Measurements from ENCODE around the gene MATN4.

Gene MATN4

GRCh38 chr20:45254383-45255262 lies 53.5 kb downstream of the MATN4 start, which contains the start of gene SLPI:
SLPI (minus strand) TSS chr20:45254564; CDS start chr20:45254543, 21 bp downstream.
- Histone ChIP-seq H3K4me1 (ENCODE audit: control insufficient read depth in 2 of 2, insufficient read depth in 1 of 2, low read depth in 1 of 2, low read length in 2 of 2) (peaks cover 12 to 17% of the 10 kb centered on the region in 2 donors), H3K9me3 (replicated peaks in 1 of 2; ENCODE audit: control insufficient read depth in 2 of 2, insufficient read depth in 1 of 2, low read depth in 1 of 2, low read length in 2 of 2) (no peaks in the 10 kb centered on the region), H4K8ac (ENCODE audit: low read depth, low read length) (no peak within 1 kb of the TSS), H3K79me1 (ENCODE audit: low read depth, low read length) (no peaks in the 10 kb centered on the region), H4K91ac (ENCODE audit: low read depth, low read length, poor library complexity) (no peak within 1 kb of the TSS), H2BK15ac (ENCODE audit: low read length) (no peak within 1 kb of the TSS), H3K18ac (ENCODE audit: low read length) (peak within 1 kb of the TSS; percentile 0), H2AFZ (ENCODE audit: low read length) (no peak within 1 kb of the TSS), H2AK5ac (ENCODE audit: low read depth, low read length) (no peak within 1 kb of the TSS), H2BK12ac (ENCODE audit: low read length) (no peak within 1 kb of the TSS), H3K4me2 (ENCODE audit: insufficient read depth, low read length, poor library complexity, severe bottlenecking) (no peak within 1 kb of the TSS), H3K27me3 (ENCODE audit: control insufficient read depth in 3 of 3, insufficient read depth in 3 of 3, low read depth in 1 of 3, low read length in 3 of 3) (peaks cover 0 to 18% (median 0%) of the 10 kb centered on the region in 3 experiments), H3K4me3 (ENCODE audit: low read length in 2 of 2) (no peak within 1 kb of the TSS), H3K27ac (replicated peaks; ENCODE audit: low read length) (no peak within 1 kb of the TSS), H3K23ac (ENCODE audit: low read depth, low read length, poor library complexity) (no peak within 1 kb of the TSS), H3K4ac (ENCODE audit: low read length) (no peak within 1 kb of the TSS), H3K36me3 (replicated peaks in 1 of 2; ENCODE audit: control insufficient read depth in 2 of 2, insufficient read depth in 2 of 2, low read length in 2 of 2) (no peaks in the 10 kb centered on the region), H2BK120ac (ENCODE audit: low read depth, low read length) (no peak within 1 kb of the TSS), H3K9ac (ENCODE audit: low read depth, low read length, poor library complexity) (no peak within 1 kb of the TSS), H3K14ac (ENCODE audit: low read length) (no peak within 1 kb of the TSS), H2BK5ac (ENCODE audit: low read length) (no peak within 1 kb of the TSS)
- no CpG with 5 or more reads among the region's 7 CpGs for WGBS, 2 donors (ENCODE audit: extremely low coverage in 2 of 2, insufficient read length in 2 of 2, insufficient replicate concordance in 1 of 2)
- DNase-seq (ENCODE audit: low spot score): no peak

GRCh38 chr20:45253261-45253660 lies 54.8 kb downstream of the MATN4 start:
- H3K4me2 ChIP-seq (ENCODE audit: insufficient read depth, low read length, poor library complexity, severe bottlenecking): no peak overlapping the region
- no peak for DNase-seq (ENCODE audit: low spot score)
- H3K4me3 ChIP-seq (ENCODE audit: low read length in 2 of 2): no peak overlapping the region
- H3K9ac ChIP-seq (ENCODE audit: low read depth, low read length, poor library complexity): no peak overlapping the region
- no peak overlapping the region for H3K4ac ChIP-seq (ENCODE audit: low read length)
- no peak overlapping the region for H3K27ac ChIP-seq (replicated peaks; ENCODE audit: low read length)
- H3K14ac ChIP-seq (ENCODE audit: low read length): no peak overlapping the region
- no peak overlapping the region for H2BK15ac ChIP-seq (ENCODE audit: low read length)
- no peak overlapping the region for H3K18ac ChIP-seq (ENCODE audit: low read length)
- no peak overlapping the region for H2BK12ac ChIP-seq (ENCODE audit: low read length)
- H3K79me1 ChIP-seq (ENCODE audit: low read depth, low read length): no peaks in the 10 kb centered on the region
- H3K23ac ChIP-seq (ENCODE audit: low read depth, low read length, poor library complexity): no peak overlapping the region
- no peak overlapping the region for H2AFZ ChIP-seq (ENCODE audit: low read length)
- H2AK5ac ChIP-seq (ENCODE audit: low read depth, low read length): no peak overlapping the region
- no peak overlapping the region for H4K91ac ChIP-seq (ENCODE audit: low read depth, low read length, poor library complexity)
- H3K36me3 ChIP-seq (replicated peaks in 1 of 2; ENCODE audit: control insufficient read depth in 2 of 2, insufficient read depth in 2 of 2, low read length in 2 of 2): no peaks in the 10 kb centered on the region
- peaks cover 5 to 7% of the 10 kb centered on the region in 2 donors for H3K4me1 ChIP-seq (ENCODE audit: control insufficient read depth in 2 of 2, insufficient read depth in 1 of 2, low read depth in 1 of 2, low read length in 2 of 2)
- H2BK5ac ChIP-seq (ENCODE audit: low read length): no peak overlapping the region
- no CpG with 5 or more reads among the region's 4 CpGs for WGBS, 2 donors (ENCODE audit: extremely low coverage in 2 of 2, insufficient read length in 2 of 2, insufficient replicate concordance in 1 of 2)
- H3K27me3 ChIP-seq (ENCODE audit: control insufficient read depth in 3 of 3, insufficient read depth in 3 of 3, low read depth in 1 of 3, low read length in 3 of 3): peaks cover 0 to 28% (median 0%) of the 10 kb centered on the region in 3 experiments
- no peak overlapping the region for H4K8ac ChIP-seq (ENCODE audit: low read depth, low read length)
- no peak overlapping the region for H2BK120ac ChIP-seq (ENCODE audit: low read depth, low read length)
- H3K9me3 ChIP-seq (replicated peaks in 1 of 2; ENCODE audit: control insufficient read depth in 2 of 2, insufficient read depth in 1 of 2, low read depth in 1 of 2, low read length in 2 of 2): no peaks in the 10 kb centered on the region

- Histone ChIP-seq H3K4ac (ENCODE audit: low read length) (no peak overlapping the region), H3K18ac (ENCODE audit: low read length) (no peak overlapping the region), H4K8ac (ENCODE audit: low read depth, low read length) (no peak overlapping the region), H3K4me3 (ENCODE audit: low read length in 2 of 2) (no peak overlapping the region), H3K9me3 (replicated peaks in 1 of 2; ENCODE audit: control insufficient read depth in 2 of 2, insufficient read depth in 1 of 2, low read depth in 1 of 2, low read length in 2 of 2) (no peaks in the 10 kb centered on the region), H3K4me2 (ENCODE audit: insufficient read depth, low read length, poor library complexity, severe bottlenecking) (no peak overlapping the region), H2BK12ac (ENCODE audit: low read length) (no peak overlapping the region), H3K4me1 (ENCODE audit: control insufficient read depth in 2 of 2, insufficient read depth in 1 of 2, low read depth in 1 of 2, low read length in 2 of 2) (peaks cover 0 to 4% of the 10 kb centered on the region in 2 donors), H3K27me3 (ENCODE audit: control insufficient read depth in 3 of 3, insufficient read depth in 3 of 3, low read depth in 1 of 3, low read length in 3 of 3) (peaks cover 0 to 34% (median 0%) of the 10 kb centered on the region in 3 experiments), H4K91ac (ENCODE audit: low read depth, low read length, poor library complexity) (no peak overlapping the region), H2AK5ac (ENCODE audit: low read depth, low read length) (no peak overlapping the region), H3K79me1 (ENCODE audit: low read depth, low read length) (no peaks in the 10 kb centered on the region), H2BK120ac (ENCODE audit: low read depth, low read length) (no peak overlapping the region), H3K14ac (ENCODE audit: low read length) (no peak overlapping the region), H3K27ac (replicated peaks; ENCODE audit: low read length) (no peak overlapping the region), H3K36me3 (replicated peaks in 1 of 2; ENCODE audit: control insufficient read depth in 2 of 2, insufficient read depth in 2 of 2, low read length in 2 of 2) (no peaks in the 10 kb centered on the region), H2BK5ac (ENCODE audit: low read length) (no peak overlapping the region), H2AFZ (ENCODE audit: low read length) (no peak overlapping the region), H3K9ac (ENCODE audit: low read depth, low read length, poor library complexity) (no peak overlapping the region), H3K23ac (ENCODE audit: low read depth, low read length, poor library complexity) (no peak overlapping the region), H2BK15ac (ENCODE audit: low read length) (no peak overlapping the region)
- no peak for DNase-seq (ENCODE audit: low spot score)
- no CpG with 5 or more reads among the region's 5 CpGs for WGBS, 2 donors (ENCODE audit: extremely low coverage in 2 of 2, insufficient read length in 2 of 2, insufficient replicate concordance in 1 of 2)
Measured at GRCh38 chr20:45251884-45252560, 56.1 kb downstream of the MATN4 start.

GRCh38 chr20:45248609-45249008 lies 59.5 kb downstream of the MATN4 start:
- Histone ChIP-seq H2BK12ac (ENCODE audit: low read length) (no peak overlapping the region), H3K9me3 (replicated peaks in 1 of 2; ENCODE audit: control insufficient read depth in 2 of 2, insufficient read depth in 1 of 2, low read depth in 1 of 2, low read length in 2 of 2) (no peaks in the 10 kb centered on the region), H2BK15ac (ENCODE audit: low read length) (no peak overlapping the region), H3K4ac (ENCODE audit: low read length) (no peak overlapping the region), H3K14ac (ENCODE audit: low read length) (no peak overlapping the region), H2BK120ac (ENCODE audit: low read depth, low read length) (no peak overlapping the region), H3K4me2 (ENCODE audit: insufficient read depth, low read length, poor library complexity, severe bottlenecking) (no peak overlapping the region), H3K4me1 (ENCODE audit: control insufficient read depth in 2 of 2, insufficient read depth in 1 of 2, low read depth in 1 of 2, low read length in 2 of 2) (no peaks in the 10 kb centered on the region), H3K23ac (ENCODE audit: low read depth, low read length, poor library complexity) (no peak overlapping the region), H3K9ac (ENCODE audit: low read depth, low read length, poor library complexity) (no peak overlapping the region), H2AFZ (ENCODE audit: low read length) (no peak overlapping the region), H3K4me3 (ENCODE audit: low read length in 2 of 2) (no peak overlapping the region), H3K27me3 (ENCODE audit: control insufficient read depth in 3 of 3, insufficient read depth in 3 of 3, low read depth in 1 of 3, low read length in 3 of 3) (peaks cover 0 to 50% (median 0%) of the 10 kb centered on the region in 3 experiments), H3K79me1 (ENCODE audit: low read depth, low read length) (no peaks in the 10 kb centered on the region), H3K27ac (replicated peaks; ENCODE audit: low read length) (no peak overlapping the region), H3K36me3 (replicated peaks in 1 of 2; ENCODE audit: control insufficient read depth in 2 of 2, insufficient read depth in 2 of 2, low read length in 2 of 2) (no peaks in the 10 kb centered on the region), H4K8ac (ENCODE audit: low read depth, low read length) (no peak overlapping the region), H2BK5ac (ENCODE audit: low read length) (no peak overlapping the region), H4K91ac (ENCODE audit: low read depth, low read length, poor library complexity) (no peak overlapping the region), H2AK5ac (ENCODE audit: low read depth, low read length) (no peak overlapping the region), H3K18ac (ENCODE audit: low read length) (no peak overlapping the region)
- DNase-seq (ENCODE audit: low spot score): no peak
